B cell (primary cell): Measurements from ENCODE around the gene TRIM4. TPM values are rescaled to one million over a fixed set of nuclear protein-coding genes. Genes with fewer than 3 reads are reported as not detected.

Experiments used
- ATAC-seq: fragments of 200-7000 bp; cut with Tn5 transposase; one replicate; pipeline ENCODE4 v1.10.0; 2021; ENCODE audit warnings: low read depth, mild to moderate bottlenecking, moderate number of reproducible peaks, moderate library complexity
- CTCF ChIA-PET: fragments of 350-600 bp; sonication (Branson Sonifier 250); formaldehyde crosslinking; loops from one replicate; lab custom pipeline; 2021; ENCODE audit warnings: antibody characterized with exemption, inconsistent platforms; lab: Charles Lee
- POLR2A ChIA-PET: fragments of 350-600 bp; sonication (Branson Sonifier 250); formaldehyde crosslinking; loops from one replicate; lab custom pipeline; 2021; ENCODE audit warnings: antibody characterized with exemption; lab: Charles Lee
- DNase-seq: peaks from one replicate; pipeline ENCODE4 v3.0.0; 2013
- H2AFZ ChIP-seq: 2 replicates; pipeline ENCODE4 v1.6.1; 2012; ENCODE audit warnings: mild to moderate bottlenecking, low read depth, low read length; ENCODE audit not compliant: insufficient read depth, poor library complexity, severe bottlenecking
- H3K27ac ChIP-seq, 2 donors: 1 replicate in 1 of 2; 2 replicates in 1 of 2; pipeline ENCODE4 v1.5.1; 2012 to 2013; ENCODE audit warnings: low read length in 2 of 2, mild to moderate bottlenecking in 2 of 2, moderate library complexity in 1 of 2
- H3K27me3 ChIP-seq, 4 experiments: fragments of 200-600 bp in 1 of 4; sonication (generic) in 1 of 4; replicated peaks in 1 of 4; 1 replicate in 2 of 4; 2 replicates in 2 of 4; pipeline versions ENCODE4 v1.6.1 to v1.7.0; 2013 to 2016; ENCODE audit warnings: low read length in 3 of 4, mild to moderate bottlenecking in 2 of 4, mixed read lengths in 1 of 4, moderate library complexity in 1 of 4; ENCODE audit not compliant: insufficient read depth in 4 of 4, control insufficient read depth in 3 of 4; ENCODE audit errors: control extremely low read depth in 1 of 4
- H3K36me3 ChIP-seq, 2 experiments: replicated peaks in 1 of 2; 1 replicate in 1 of 2; 2 replicates in 1 of 2; pipeline versions ENCODE4 v1.6.1 to v1.7.1; 2013; ENCODE audit warnings: low read length in 1 of 2; ENCODE audit not compliant: insufficient read depth in 2 of 2, control insufficient read depth in 1 of 2; ENCODE audit errors: control extremely low read depth in 1 of 2, extremely low read depth in 1 of 2
- H3K4me1 ChIP-seq, 2 donors: fragments of 200-600 bp in 1 of 2; sonication (generic) in 1 of 2; 1 replicate in 1 of 2; 2 replicates in 1 of 2; pipeline versions ENCODE4 v1.5.1 to v1.6.1; 2013 to 2017; ENCODE audit warnings: low read length in 2 of 2; ENCODE audit not compliant: control insufficient read depth in 2 of 2, insufficient read depth in 2 of 2
- H3K4me2 ChIP-seq: replicated peaks from 2 replicates; pipeline ENCODE3; 2012; ENCODE audit warnings: mild to moderate bottlenecking, low read depth, low read length; ENCODE audit not compliant: poor library complexity, severe bottlenecking
- H3K4me3 ChIP-seq, 5 experiments: fragments of 200-600 bp in 1 of 5; sonication (generic) in 1 of 5; 1 replicate in 3 of 5; 2 replicates in 2 of 5; pipeline versions ENCODE4 v1.5.1 to v1.7.0; 2011 to 2016; ENCODE audit warnings: low read length in 4 of 5, mild to moderate bottlenecking in 4 of 5, low read depth in 2 of 5, control low read depth in 1 of 5, moderate library complexity in 1 of 5; ENCODE audit not compliant: insufficient read depth in 1 of 5; ENCODE audit errors: control extremely low read depth in 1 of 5, extremely low read depth in 1 of 5
- H3K79me2 ChIP-seq: fragments of 200-600 bp; sonication (generic); one replicate; pipeline ENCODE4 v1.6.0; 2016; ENCODE audit warnings: low read length; ENCODE audit not compliant: control insufficient read depth, insufficient read depth
- H3K9ac ChIP-seq: fragments of 200-600 bp; sonication (generic); 2 replicates; pipeline ENCODE4 v1.6.1; 2017; ENCODE audit warnings: mild to moderate bottlenecking, low read length, moderate library complexity
- H3K9me3 ChIP-seq, 3 donors: one replicate each; pipeline versions ENCODE4 v1.6.1 to v1.7.1; 2013; ENCODE audit warnings: low read length in 2 of 3; ENCODE audit not compliant: control insufficient read depth in 2 of 3, insufficient read depth in 1 of 3; ENCODE audit errors: control extremely low read depth in 1 of 3
- H4K20me1 ChIP-seq: 2 replicates; pipeline ENCODE4 v1.6.0; 2012; ENCODE audit warnings: mild to moderate bottlenecking, low read length; ENCODE audit not compliant: insufficient read depth, control insufficient read depth, poor library complexity, severe bottlenecking
- H3K27ac Mint-ChIP-seq: one replicate; pipeline ENCODE4 v1.8.0; 2021; ENCODE audit warnings: mixed read lengths
- H3K27me3 Mint-ChIP-seq: one replicate; pipeline ENCODE4 v1.8.0; 2021; ENCODE audit warnings: mixed read lengths
- H3K4me1 Mint-ChIP-seq: one replicate; pipeline ENCODE4 v1.8.0; 2021; ENCODE audit warnings: mixed read lengths
- H3K4me3 Mint-ChIP-seq: one replicate; pipeline ENCODE4 v1.8.0; 2021; ENCODE audit warnings: mixed read lengths
- H3K9me3 Mint-ChIP-seq: one replicate; pipeline ENCODE4 v1.8.0; 2022; ENCODE audit warnings: mixed read lengths; ENCODE audit not compliant: insufficient read depth
- CTCF ChIP-seq: fragments of 200-600 bp; IDR thresholded peaks from one replicate; pipeline ENCODE4 v1.8.0; 2022; ENCODE audit warnings: antibody characterized with exemption, mild to moderate bottlenecking
- EZH2 ChIP-seq: IDR thresholded peaks from 2 replicates; pipeline ENCODE4 v1.6.1; 2012; ENCODE audit warnings: borderline replicate concordance, low read depth, mild to moderate bottlenecking, moderate library complexity, low read length; ENCODE audit not compliant: insufficient read depth, poor library complexity, severe bottlenecking
- WGBS: methylation state at CpG from one replicate; pipeline ENCODE4 v1.1.5; 2013; ENCODE audit warnings: missing lambda C conversion rate; ENCODE audit not compliant: insufficient coverage; 5-methylcytosine and 5-hydroxymethylcytosine counted together
- intact Hi-C: fragments of 100-400 bp; cut with micrococcal nuclease; formaldehyde crosslinking; loops from one replicate; pipeline ENCODE4 v1.10.0; 2022
- polyA plus RNA-seq: library from polyadenylated mRNA; depleted of rRNA; stranded (reverse); fragments of >200 nt; gene quantifications from 2 replicates; pipeline ENCODE4 v1.2.3, GENCODE V29; 2012
- total RNA-seq, 2 donors: library from RNA; stranded (reverse); fragments of 120-200 nt in 1 of 2; gene quantifications; 1 replicate in 1 of 2; 2 replicates in 1 of 2; pipeline versions ENCODE4 v1.2.3 to v1.2.4, GENCODE V29; 2013 to 2022

Gene TRIM4
- total and polyA plus RNA-seq, 2 donors (not counting 1 experiment from before 2014, with no cell fraction given), result 14.2 to 56.7 TPM

GRCh38 chr7:99926321-99926720 is 7.0 kb upstream of the TRIM4 start:
- Histone ChIP-seq H3K27ac (no peak overlapping the region), H3K4me1 (peaks cover 6 to 12% of the 10 kb centered on the region in 2 donors), H2AFZ (no peak overlapping the region), H3K9ac (no peak overlapping the region), H4K20me1 (no peaks in the 10 kb centered on the region), H3K9me3 (no peaks in the 10 kb centered on the region), H3K36me3 (no peaks in the 10 kb centered on the region), H3K4me3 (no peak overlapping the region), H3K27me3 (peaks cover 0 to 31% (median 22%) of the 10 kb centered on the region in 4 experiments), H3K79me2 (no peaks in the 10 kb centered on the region), H3K4me2 (no peak overlapping the region)
- Mint-ChIP-seq H3K9me3 (no peaks in the 10 kb centered on the region), H3K27me3 (peaks cover 55% of the 10 kb centered on the region), H3K4me1 (peaks cover 1% of the 10 kb centered on the region), H3K27ac (no peak overlapping the region), H3K4me3 (no peak overlapping the region)
- intact Hi-C loops, result no loop called here
- TF ChIP-seq EZH2, result no peak
- no peak for TF ChIP-seq CTCF
- no peak for DNase-seq
- no peak for ATAC-seq
- ChIA-PET CTCF (no interaction called here), POLR2A (no interaction called here)

- H3K4me3 ChIP-seq, result no peak overlapping the region
- H3K4me2 ChIP-seq, result no peak overlapping the region
- ATAC-seq, result no peak
- TF ChIP-seq EZH2, result no peak
- TF ChIP-seq CTCF, result no peak
- peaks cover 0 to 4% (median 0%) of the 10 kb centered on the region in 3 donors for H3K9me3 ChIP-seq
- H3K27me3 Mint-ChIP-seq, result peaks cover 30% of the 10 kb centered on the region
- H3K9ac ChIP-seq, result no peak overlapping the region
- H3K4me1 ChIP-seq, result peaks cover 12 to 14% of the 10 kb centered on the region in 2 donors
- H3K27ac ChIP-seq, result no peak overlapping the region
- no peak overlapping the region for H2AFZ ChIP-seq
- ChIA-PET CTCF (interaction anchor here (1.7 kb wide), 1 partner anchor 10 kb away, joined by 5 read pairs; no protein-coding TSS in a partner anchor), POLR2A (no interaction called here)
- DNase-seq, result no peak
- H3K4me1 Mint-ChIP-seq, result peaks cover 17% of the 10 kb centered on the region
- H3K79me2 ChIP-seq, result peaks cover 20% of the 10 kb centered on the region
- peaks cover 0 to 16% (median 9%) of the 10 kb centered on the region in 4 experiments for H3K27me3 ChIP-seq
- no peak overlapping the region for H3K4me3 Mint-ChIP-seq
- no peaks in the 10 kb centered on the region for H3K36me3 ChIP-seq
- H3K27ac Mint-ChIP-seq, result no peak overlapping the region
- WGBS, result 100% methylated on average over 3 of the region's 3 CpGs
- intact Hi-C loops, result no loop called here
- no peaks in the 10 kb centered on the region for H4K20me1 ChIP-seq
- no peaks in the 10 kb centered on the region for H3K9me3 Mint-ChIP-seq
Measured at GRCh38 chr7:99923200-99923599, 3.9 kb upstream of the TRIM4 start.
